NOMO-1 treated with dmso at 0.1 percent for 144 hours (cell line): ENCODE data around the gene P2RY11.

Experiments used
- DNase-seq: peaks from one replicate; lab custom pipeline; 2025; ENCODE audit not compliant: unreplicated experiment; lab: John Stamatoyannopoulos, UW

P2RY11 gene

DNA sequence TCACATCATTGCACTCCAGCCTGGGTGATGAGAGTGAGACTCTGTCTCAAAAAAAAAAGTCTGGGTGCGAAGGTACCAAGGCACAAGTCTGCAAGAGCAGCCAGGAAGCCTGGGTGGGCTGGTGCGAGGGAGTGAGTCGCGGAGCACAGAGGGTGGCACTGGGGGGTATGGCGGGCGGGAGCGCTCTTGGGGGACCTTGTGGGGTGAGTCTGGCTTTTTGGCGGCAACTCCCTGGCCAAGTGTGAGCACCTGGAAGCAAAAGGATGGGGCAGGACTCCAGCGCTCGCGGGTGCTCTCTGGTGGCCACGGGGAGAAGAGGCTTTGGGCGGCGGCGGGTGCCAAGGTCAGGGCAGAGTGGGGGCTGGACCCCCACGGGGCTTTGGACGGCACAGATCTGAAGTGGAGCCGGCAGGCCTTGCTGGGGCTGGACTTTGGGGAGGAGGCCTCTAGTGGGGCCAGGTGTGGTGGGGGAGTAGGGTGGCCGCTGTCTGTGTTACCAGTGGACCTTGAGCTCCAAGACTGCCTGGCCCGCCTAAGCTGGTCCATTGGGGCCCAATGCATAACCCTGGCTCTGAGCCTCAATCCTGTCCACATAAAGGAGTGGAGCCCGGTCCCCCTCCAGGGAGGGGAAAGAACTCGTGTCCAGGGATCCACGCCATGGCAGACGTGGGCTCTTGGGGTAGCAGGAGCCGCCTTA lies 1.6 kb downstream of the P2RY11 start:
- DNase-seq = no peak

DNA sequence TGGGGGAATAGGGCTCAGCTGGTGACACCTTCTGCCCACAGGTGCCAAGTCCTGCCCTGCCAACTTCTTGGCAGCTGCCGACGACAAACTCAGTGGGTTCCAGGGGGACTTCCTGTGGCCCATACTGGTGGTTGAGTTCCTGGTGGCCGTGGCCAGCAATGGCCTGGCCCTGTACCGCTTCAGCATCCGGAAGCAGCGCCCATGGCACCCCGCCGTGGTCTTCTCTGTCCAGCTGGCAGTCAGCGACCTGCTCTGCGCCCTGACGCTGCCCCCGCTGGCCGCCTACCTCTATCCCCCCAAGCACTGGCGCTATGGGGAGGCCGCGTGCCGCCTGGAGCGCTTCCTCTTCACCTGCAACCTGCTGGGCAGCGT lies 2.1 kb downstream of the P2RY11 start:
- DNase-seq = no peak

DNA sequence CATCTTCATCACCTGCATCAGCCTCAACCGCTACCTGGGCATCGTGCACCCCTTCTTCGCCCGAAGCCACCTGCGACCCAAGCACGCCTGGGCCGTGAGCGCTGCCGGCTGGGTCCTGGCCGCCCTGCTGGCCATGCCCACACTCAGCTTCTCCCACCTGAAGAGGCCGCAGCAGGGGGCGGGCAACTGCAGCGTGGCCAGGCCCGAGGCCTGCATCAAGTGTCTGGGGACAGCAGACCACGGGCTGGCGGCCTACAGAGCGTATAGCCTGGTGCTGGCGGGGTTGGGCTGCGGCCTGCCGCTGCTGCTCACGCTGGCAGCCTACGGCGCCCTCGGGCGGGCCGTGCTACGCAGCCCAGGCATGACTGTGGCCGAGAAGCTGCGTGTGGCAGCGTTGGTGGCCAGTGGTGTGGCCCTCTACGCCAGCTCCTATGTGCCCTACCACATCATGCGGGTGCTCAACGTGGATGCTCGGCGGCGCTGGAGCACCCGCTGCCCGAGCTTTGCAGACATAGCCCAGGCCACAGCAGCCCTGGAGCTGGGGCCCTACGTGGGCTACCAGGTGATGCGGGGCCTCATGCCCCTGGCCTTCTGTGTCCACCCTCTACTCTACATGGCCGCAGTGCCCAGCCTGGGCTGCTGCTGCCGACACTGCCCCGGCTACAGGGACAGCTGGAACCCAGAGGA lies 2.6 kb downstream of the P2RY11 start:
- DNase-seq = no peak

DNA sequence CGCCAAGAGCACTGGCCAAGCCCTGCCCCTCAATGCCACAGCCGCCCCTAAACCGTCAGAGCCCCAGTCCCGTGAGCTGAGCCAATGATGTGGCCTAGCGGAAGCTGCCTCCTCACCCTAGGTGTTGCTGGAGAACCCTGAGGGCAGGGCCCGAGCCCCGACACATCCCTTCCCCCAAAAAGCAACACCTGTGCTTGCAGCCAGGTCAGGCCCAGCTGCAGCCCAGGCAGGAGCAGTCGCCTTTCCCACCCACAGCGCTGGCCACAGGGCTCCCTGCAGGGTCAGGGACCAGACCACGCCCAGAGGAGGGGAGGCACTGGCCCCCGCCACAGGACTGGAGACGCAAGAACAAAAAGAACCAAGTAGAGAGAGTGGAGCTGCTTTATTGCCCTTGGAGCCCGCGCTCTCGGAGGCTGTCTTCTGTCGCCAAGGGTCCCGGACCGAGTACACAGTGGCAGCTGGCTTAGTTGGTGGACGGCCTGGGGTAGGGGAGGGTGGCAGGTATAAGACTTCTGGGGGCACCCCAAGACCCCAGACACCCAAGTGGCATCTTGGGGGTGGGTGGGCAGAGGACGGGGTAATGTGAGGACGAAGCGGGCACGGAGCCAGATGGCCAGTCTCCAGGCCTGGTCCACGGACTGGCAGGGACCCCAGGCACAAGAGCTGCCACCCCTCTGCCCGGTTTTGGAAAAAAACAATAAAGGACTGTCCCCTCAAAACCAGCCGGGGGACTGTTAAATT lies 3.3 kb downstream of the P2RY11 start:
- no peak for DNase-seq

DNA sequence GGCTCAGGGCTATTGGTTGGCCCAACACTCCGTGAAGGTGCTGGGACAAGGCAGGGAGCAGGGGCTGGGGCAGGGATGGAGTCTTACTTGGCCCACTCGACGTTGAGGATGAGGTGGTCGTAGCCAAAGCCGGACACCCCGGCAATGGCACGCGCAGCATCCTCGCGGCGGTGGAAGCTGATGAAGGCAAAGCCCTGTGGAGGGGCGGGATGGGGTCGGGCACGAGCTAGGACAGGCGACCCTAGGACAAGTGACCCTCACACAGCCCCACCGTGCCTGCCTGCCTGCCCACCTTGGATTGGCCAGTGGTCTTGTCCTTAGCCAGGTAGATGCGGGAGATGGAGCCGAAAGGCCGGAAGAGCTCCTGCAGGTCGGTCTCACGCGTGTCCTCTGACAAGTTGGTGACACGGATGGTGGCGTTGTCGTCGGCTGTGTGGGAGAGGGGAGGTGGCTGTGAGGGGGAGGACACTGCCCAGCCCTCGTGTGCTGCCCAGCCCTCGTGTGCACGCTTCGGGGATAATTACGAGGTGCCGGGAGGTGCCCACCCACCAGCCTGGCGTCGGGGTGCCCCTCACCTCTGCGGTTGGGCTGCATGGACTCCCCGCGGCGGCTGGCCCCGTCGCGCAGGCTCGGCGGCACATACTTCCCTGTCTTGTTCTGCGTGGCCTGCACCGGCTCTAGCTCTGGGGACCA lies 4.0 kb downstream of the P2RY11 start:
- no peak for DNase-seq

DNA sequence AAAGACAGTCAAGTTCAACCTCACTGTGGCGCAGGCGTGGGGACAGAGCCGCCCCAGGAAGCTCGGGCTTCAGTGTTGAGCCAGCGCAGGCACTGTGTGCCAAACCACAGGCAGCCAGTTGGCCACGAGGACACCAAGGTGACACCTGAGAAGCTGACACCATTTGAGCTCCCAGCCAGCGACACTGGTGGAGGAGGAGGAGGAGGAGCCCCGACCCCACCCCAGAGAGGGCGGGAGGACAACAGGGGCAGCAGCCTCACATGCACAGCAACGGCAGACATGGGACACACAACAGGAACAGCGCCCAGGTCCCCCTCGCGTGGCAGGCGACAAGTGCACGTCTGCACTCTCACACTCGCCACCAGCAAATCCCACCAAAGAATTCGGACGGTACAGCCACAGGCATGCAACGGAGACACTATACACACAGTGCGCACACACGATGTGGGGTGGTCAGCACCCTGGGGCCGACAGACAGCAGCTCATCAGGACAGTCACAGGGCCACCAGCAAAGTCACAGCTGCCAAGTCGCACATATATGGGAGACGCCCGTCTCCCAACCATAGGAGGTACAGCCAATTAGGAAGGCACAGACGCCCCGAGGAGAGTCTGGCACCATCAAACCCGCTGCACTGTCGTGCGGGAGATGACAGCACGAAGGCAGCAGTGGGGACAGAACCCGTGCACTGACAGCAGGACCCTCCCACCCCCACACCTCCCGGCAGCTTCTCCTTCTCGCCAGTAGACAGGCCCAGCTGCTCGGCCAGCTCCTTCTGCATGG lies 4.8 kb downstream of the P2RY11 start:
- no peak for DNase-seq

DNA sequence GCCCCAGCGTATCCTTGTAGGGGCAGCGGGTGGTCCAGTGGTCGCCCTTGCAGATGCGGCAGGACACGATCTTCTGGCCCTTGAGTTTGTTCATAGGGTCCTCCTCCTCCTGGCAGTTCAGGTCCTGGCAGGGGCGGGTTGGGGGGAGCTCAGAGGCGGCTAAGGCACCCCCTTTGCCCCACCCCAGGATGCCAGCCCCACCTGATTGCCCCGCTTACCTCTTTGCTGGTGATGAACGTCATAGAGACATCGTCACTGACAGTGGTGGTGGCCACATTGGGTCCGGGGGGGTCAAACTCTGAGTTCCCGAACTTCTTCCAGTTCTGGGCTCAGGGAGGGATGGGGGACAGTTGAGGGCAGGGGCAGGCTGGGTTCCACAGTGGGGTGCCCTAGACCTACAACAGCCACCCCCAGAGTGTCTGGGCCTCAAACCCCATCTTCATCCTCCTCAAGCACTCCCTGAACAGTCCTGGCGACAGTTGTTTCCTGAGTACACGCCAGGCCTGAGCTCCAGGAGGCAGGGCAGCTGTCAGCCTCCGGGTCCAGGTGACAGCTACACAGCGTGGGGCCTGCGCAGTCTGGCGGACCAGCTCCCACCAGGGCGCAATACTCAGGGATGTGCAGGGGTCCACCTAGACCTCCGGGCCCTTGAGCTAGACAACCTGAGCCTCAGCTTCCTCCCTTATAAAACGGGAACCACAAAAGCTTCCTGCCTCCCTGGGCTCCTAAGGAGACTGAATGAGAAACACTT lies 5.5 kb downstream of the P2RY11 start:
- DNase-seq = no peak

DNA sequence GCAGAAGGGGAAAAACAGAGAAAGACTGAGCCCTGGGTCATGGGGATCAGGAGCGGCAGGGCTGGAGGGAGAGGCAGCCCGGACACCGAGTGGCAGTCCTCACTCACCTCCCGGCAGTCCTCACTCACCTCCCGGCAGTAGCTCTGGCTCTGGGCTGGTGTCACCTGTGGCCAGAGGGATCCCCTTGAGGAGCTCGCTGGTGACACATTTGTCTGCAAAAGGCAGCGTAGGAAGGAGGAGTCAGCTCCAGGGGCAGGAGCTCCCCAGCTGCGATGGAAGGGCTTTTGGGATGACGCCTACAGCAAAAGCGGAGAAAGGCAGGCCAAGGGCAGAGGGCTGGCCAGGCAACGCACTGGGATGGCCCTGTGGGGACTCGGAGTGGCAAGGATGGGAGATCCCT lies 7.5 kb downstream of the P2RY11 start:
- no peak for DNase-seq

DNA sequence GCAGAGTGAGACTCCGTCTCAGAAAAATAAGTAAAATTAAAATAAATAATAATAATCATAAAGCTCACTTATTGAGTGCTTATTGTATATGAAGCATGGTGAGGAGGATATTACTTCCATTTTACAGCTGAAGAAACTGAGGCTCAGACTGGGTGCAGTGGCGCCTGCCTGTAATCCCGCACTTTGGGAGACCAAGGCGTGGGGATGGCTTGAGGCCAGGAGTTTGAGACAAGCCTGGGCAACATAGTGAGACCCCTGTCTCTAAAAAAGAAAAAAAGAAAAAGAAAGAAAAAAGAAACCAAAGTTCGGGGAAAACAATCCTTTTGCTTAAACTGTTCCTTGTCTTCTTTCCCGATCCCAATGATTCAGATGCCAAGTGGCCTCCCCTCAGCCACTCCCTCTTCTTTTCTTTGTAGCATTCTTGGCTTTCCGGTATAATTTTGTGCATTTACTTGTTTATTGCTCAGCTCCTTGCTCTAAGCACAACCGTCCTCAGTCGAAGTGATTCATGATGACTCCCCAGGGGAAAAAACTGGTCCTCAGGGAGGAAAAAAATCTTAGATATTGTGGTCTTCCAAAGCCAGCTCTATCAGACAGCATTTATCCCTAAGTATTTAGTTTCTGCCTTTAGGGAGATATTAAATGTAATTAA lies 9.2 kb downstream of the P2RY11 start:
- DNase-seq = no peak

DNA sequence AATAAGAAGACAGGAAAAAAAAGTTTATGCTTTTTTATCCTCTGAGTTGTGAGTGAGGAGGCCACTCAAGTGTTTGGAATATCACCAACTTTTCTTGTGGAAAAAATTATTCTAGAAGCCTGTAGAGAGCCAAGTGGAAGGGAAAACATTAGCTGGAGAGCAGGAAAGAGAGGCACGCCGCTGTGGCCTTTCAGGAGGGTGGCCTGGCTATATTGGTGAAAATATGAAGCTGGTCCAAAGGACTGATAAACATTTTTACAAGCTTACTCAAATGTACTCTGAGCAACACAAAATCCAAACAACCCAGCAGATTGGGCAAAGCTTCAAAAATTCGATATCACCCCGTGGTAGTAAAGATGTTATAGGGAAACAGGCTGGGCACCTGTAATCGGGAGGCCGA lies 10.6 kb downstream of the P2RY11 start:
- no peak for DNase-seq

DNA sequence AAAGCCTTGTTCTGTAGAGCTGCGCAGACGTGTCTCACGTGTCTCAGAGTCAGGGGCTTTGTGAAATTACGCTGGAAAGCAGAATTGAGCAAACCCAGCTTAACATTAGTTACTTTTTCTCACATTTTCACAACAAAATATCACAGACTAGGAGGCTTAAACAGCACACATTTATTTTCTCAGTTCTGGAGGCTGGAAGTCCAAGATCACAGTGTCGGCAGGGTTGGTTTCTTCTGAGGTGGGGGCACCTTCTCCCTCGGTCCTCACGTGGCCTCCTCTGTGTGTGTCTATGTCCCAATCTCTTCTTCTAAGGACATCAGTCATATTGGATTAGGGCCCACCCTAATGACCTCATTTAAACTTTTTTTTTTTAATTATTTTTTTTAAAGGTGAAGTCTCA lies 12.9 kb downstream of the P2RY11 start:
- DNase-seq = no peak

DNA sequence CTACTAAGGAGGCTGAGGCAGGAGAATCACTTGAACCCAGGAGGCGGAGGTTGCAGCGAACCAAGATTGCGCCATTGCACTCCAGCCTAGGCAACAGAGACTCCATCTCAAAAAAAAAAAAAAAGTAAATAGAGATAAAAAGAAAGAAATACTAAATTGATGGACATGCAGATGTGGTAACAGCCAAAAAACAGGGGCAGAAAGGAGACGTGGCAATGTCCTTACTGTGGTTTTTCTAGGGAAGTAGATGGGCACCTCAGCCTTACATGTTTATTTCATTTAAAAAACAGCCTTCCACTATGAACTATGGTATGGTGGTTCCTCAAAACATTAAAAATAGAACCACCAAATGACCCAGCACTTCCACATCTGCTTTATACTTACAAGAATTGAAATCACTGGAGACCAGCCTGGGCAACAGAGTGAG lies 14.7 kb downstream of the P2RY11 start:
- DNase-seq = peak; percentile 90

DNA sequence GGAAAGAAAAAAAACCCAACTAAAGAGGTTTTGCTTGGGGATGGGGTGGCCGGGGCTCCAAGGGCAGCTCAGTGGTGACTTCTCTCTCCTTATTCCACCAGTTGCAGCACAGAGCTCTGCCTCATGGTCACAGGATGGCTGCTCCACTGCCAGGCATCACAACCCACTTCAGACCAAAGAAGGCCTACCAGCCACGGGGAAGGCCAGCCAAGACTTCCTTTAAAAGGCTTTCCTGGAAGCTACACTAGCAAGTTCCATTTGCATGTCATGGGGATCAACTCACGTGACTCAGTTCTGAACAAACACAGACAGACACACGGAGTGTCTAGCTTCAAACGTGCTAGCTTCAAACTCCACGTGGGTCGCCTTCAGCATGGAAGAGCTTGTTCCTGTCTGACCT lies 21.4 kb downstream of the P2RY11 start:
- no peak for DNase-seq

DNA sequence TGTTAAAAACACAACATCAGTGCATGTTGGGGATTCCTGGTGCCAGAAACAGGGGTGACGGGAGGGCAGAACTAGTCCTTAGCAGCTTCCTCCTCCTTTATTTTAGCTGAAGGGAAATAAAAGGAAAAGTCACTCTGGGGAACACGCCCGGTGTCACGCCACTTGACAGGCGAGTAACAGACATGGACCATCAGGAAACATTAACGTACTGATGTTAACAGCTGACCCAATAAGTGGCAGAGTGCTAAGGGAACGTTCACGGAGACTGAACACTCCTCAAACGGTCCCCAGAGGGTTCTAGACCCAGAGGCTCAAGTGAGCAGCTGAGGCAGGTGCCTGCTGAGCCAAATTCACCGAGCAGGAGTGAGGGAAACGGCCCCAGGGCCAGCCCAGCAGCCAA lies 22.1 kb downstream of the P2RY11 start:
- DNase-seq = no peak

DNA sequence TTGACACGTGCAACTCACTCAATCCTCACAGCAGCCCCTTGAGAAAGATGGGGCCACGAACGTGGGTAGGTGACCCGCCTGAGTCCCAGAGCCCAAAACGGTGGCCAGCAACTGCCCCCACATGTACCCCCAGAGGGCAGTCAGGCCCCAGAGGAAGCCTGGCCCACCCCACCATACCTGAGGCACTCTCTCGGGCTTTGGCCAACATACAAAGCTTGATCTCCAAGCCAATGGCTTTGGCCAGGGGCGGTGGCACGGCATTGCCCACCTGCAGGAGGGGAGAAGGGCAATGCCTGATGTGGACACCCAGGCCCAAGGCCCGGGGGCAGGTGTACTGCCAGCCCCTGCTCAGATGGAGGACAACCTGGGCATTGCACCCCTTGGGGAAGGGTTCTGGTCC lies 22.5 kb downstream of the P2RY11 start:
- DNase-seq = no peak

DNA sequence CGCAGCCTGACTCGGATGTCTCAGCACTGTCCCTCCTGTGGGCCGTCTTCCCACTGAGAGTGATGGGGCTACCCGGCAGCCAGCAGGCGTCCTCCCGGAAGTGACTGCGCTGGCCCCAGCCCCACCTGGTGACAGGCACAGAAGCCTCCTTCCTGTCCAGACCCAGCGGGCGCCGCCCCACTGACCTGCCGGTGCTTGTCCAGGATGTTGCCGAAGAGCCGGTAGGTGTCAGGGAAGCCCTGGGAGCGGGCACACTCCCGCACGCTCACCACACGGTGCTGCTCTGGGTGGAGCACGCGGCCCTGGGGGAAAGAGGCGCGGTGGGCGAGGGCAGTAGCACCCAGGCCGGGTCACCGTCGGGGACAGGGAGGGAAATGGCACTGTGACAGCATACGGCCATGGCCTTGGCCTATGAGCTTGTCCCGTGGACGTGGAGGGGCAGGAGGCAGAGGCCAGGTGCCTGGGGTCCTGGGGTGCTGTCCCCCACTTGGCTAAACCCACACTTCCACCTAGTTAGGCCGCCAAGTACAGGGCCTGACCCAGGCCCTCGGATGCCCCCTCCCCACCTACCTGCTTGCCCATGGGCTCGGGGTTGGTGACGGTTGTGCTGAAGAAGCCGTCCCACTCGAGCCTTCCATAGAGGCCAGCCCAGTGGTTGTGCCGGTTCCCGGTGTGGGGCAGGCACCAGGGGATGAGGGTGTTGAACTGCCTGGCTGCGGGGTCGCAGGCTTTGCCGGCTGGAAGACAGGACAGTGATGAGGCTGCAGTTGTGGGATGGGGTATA lies 24.2 kb downstream of the P2RY11 start:
- DNase-seq = no peak

DNA sequence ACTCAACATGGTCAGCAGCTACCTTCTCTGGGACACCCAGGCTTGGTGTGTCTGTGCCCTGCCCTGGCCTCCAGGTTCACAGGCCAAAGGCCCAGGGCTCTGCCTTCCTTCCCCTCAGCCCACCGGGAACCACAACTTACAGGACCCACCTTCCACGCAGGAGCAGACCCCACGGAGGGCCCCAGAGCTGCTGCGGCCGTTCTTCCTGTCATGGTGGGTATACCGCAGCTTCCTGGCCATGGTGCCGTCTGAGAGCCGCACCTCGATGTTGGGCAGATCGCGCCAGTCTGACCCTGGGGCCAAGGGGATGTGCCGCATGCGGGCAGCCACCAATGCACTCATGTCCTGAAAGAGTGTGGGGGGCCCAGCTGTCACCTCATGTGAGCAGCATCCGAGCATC lies 25.4 kb downstream of the P2RY11 start:
- no peak for DNase-seq

DNA sequence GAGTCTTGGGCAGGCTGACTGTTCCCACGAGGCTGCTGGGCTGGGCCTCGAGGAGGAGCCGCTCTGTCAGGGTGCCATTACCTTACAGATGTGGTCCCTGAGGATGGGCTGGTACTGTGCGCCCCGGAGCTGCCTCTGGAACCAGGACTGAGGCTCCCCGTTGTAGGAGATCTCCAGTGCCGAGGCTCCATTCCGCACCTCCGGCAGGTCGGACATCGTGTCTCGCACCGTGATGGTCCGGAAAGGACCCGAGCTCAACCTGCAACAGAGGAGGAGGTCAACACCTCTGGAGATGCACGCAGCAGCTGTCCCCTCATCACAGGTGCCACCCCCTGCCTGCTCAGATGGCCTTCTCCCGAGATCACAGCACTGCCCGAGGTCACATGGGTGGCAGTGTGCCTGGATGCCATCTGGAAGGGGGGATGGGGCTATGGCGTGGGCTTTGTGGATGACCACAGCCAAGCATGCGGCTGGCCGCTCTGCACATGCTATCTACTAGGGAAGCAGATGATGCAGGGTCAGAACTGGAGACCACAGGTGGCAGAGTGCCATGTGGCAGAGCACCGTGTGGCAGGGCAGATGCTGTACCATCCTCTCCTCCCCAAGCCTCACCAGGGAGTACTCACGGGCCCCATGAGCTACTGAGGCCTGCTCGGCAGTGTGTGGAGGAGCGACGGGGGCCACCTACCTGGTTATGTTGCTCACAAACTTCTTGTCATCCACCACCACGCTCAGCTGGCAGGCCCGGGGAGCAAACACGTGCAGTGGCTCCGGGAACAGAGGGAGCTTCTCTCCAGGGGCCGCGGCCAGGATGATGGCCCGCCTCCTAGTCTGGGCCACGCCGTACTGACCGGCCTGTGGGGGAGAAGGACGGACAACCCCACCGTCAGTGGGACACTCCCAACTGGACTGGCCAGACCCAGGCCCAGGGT lies 26.5 kb downstream of the P2RY11 start:
- DNase-seq = no peak
